ENCODE data around the gene TRAM2. TPM values are rescaled to one million over a fixed set of nuclear protein-coding genes. Genes with fewer than 3 reads are reported as not detected.

TRAM2 gene
- total RNA-seq, 6 donors from 2014 or later: 9.4 to 26.8 (median 14.3) TPM

DNA sequence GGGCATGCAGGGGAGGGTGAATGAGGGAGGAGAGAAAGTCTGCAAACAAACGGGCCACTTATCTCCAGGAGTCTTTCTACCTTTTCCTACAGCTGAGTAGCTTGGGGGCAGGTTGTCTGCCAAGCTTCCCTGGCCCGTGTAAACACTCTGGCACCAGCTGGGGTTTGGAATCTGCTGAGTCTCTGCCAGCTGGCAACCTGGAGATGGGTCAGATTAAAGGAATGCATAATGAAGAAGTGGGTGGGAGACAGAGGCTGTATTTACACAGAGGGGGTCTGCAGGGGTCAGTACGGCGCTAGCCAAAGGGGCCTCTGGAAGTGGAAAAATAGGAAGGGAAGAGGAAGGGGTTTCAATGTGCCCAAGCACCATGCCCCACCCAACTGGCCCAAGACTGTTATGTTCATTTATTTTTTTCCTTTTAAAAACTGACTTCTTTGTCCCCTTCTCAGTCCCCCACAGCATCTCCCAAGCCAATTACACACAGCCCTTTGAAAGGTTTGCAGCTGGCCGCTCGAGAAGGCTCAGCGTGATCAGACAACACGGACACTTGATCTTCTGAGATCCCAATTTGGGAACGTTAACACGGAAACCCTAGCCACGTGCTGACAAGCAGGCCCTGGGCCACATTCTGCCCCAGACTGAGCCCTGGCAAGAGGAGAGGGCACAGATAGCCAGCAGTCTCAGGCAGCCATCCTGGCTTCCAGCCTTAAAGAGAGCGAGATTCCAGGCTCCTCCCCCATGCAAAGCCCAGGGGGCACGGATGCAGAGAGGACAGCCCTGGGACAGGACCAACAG lies 25.2 kb downstream of the TRAM2 start:
- Histone ChIP-seq H3K27ac (peak overlapping the region; percentile 16 to 67 (median 57)), H3K27me3 (no peaks in the 10 kb centered on the region), H3K4me3 (no peak overlapping the region), H3K9me3 (no peaks in the 10 kb centered on the region), H3K4me1 (peaks cover 25 to 60% (median 47%) of the 10 kb centered on the region in 4 donors), H3K36me3 (no peaks in the 10 kb centered on the region)
- no peak for TF ChIP-seq POLR2A (IDR thresholded peaks at IDR 0.05)
- TF ChIP-seq, protein P1, sequence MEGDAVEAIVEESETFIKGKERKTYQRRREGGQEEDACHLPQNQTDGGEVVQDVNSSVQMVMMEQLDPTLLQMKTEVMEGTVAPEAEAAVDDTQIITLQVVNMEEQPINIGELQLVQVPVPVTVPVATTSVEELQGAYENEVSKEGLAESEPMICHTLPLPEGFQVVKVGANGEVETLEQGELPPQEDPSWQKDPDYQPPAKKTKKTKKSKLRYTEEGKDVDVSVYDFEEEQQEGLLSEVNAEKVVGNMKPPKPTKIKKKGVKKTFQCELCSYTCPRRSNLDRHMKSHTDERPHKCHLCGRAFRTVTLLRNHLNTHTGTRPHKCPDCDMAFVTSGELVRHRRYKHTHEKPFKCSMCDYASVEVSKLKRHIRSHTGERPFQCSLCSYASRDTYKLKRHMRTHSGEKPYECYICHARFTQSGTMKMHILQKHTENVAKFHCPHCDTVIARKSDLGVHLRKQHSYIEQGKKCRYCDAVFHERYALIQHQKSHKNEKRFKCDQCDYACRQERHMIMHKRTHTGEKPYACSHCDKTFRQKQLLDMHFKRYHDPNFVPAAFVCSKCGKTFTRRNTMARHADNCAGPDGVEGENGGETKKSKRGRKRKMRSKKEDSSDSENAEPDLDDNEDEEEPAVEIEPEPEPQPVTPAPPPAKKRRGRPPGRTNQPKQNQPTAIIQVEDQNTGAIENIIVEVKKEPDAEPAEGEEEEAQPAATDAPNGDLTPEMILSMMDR (IDR thresholded peaks at IDR 0.05): no peak
- TF ChIP-seq POLR2AphosphoS5 (IDR thresholded peaks at IDR 0.05): no peak
- no peak for TF ChIP-seq EP300 (IDR thresholded peaks at IDR 0.05)
- ATAC-seq (ENCODE audit: low FRiP score in 2 of 2) (peak; percentile 55 to 68), DNase-seq (peak in 1 of 2 donors; percentile 52)
- 34 to 37% methylated on average over 13 of the region's 13 CpGs for WGBS, 2 donors

DNA sequence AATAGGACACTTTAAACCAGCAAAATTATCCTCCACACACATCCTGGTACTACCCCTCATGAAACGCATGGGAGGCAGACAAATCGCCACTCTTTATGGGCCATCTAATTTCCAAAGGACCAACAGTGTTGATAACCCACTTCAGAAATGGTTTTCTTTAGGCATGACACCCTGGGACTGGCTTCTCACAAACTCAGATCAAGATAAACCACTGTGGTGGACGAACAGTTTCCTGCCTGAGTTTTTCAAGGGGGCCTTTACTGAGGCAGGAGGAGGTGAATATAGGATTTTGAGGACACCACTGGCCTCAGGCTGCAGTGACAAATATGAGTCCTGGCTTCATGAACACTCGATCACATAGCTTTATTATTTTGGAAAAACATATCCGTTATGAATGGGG lies 26.0 kb downstream of the TRAM2 start:
- ATAC-seq (ENCODE audit: low FRiP score in 2 of 2) (no peak), DNase-seq (no peak)
- H3K9me3 ChIP-seq: no peaks in the 10 kb centered on the region
- H3K4me1 ChIP-seq: peaks cover 28 to 60% (median 52%) of the 10 kb centered on the region in 4 donors
- H3K36me3 ChIP-seq: no peaks in the 10 kb centered on the region
- WGBS, 2 donors: 60 to 70% methylated on average over 5 of the region's 5 CpGs
- H3K4me3 ChIP-seq: no peak overlapping the region
- peak overlapping the region in 2 of 4 donors; percentile 53 to 61 for H3K27ac ChIP-seq
- no peaks in the 10 kb centered on the region for H3K27me3 ChIP-seq
- no peak for TF ChIP-seq POLR2AphosphoS5 (IDR thresholded peaks at IDR 0.05)
- no peak for TF ChIP-seq POLR2A (IDR thresholded peaks at IDR 0.05)
- TF ChIP-seq, protein P1 (IDR thresholded peaks at IDR 0.05): no peak
- no peak for TF ChIP-seq EP300 (IDR thresholded peaks at IDR 0.05)

DNA sequence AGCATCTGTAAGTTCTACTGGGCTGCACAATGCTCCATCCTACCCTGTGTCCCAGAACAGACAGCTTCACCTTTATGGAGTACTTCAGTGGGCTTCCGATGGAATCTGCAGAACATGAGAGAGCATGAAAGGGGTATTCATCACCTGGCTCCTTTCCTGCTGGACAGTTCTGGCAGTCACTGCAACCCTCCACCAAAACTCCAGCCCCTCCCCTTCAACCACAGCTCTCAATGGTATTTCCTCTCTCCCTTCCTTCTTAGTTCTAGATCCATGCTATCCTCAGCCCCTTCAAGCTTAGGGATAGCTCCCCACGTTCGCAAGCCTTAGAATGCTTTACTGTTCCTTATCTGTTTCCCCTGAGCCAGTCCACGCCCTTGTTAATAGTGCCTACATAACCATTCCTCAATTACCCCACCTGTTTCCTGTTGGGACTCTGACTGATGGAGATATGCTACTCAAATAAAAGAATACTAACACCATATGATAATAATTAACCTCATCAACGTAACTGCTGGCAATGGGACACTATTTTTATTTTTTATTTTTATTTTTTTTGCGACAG lies 26.8 kb downstream of the TRAM2 start:
- ATAC-seq (ENCODE audit: low FRiP score in 2 of 2): no peak

DNA sequence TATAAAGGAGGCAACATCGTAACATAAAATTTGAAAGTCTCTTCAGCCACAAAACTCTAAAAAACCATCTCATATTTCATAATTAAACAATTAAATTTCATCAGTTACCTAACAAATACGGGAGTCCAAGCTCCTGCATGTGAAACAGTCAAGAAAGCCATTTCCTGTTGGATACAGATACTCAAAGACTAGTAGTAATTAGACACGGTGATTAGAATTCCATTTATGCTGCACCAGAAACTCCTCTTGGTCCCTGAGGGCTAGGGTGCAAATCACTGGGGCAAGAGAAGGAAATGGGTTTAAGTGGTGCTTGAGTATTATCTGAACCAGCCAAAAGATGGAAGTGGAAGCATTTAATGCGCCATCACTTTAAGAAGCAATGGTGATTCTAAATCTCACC lies 27.4 kb downstream of the TRAM2 start:
- 66 to 87% methylated on average over 4 of the region's 4 CpGs for WGBS, 2 donors
- ATAC-seq (ENCODE audit: low FRiP score in 2 of 2) (no peak), DNase-seq (no peak)
- H3K4me1 ChIP-seq: peaks cover 40 to 73% (median 61%) of the 10 kb centered on the region in 4 donors
- no peaks in the 10 kb centered on the region for H3K36me3 ChIP-seq
- TF ChIP-seq, protein P1 (IDR thresholded peaks at IDR 0.05): no peak
- TF ChIP-seq EP300 (IDR thresholded peaks at IDR 0.05) (no peak), POLR2AphosphoS5 (IDR thresholded peaks at IDR 0.05) (no peak), POLR2A (IDR thresholded peaks at IDR 0.05) (no peak)
- no peaks in the 10 kb centered on the region for H3K9me3 ChIP-seq
- no peak overlapping the region for H3K27ac ChIP-seq
- H3K27me3 ChIP-seq: no peaks in the 10 kb centered on the region
- H3K4me3 ChIP-seq: no peak overlapping the region

More for the DNA sequence above, 26.8 kb downstream of the TRAM2 start:
- WGBS, 2 donors: 42 to 43% methylated on average over 6 of the region's 6 CpGs
- no peaks in the 10 kb centered on the region for H3K27me3 ChIP-seq
- H3K36me3 ChIP-seq: no peaks in the 10 kb centered on the region
- H3K27ac ChIP-seq: no peak overlapping the region
- H3K4me1 ChIP-seq: peaks cover 36 to 66% (median 58%) of the 10 kb centered on the region in 4 donors
- no peak overlapping the region for H3K4me3 ChIP-seq
- H3K9me3 ChIP-seq: no peaks in the 10 kb centered on the region
- TF ChIP-seq EP300 (IDR thresholded peaks at IDR 0.05): no peak
- TF ChIP-seq POLR2AphosphoS5 (IDR thresholded peaks at IDR 0.05): no peak
- TF ChIP-seq POLR2A (IDR thresholded peaks at IDR 0.05): no peak
- TF ChIP-seq, protein P1 (IDR thresholded peaks at IDR 0.05): no peak
- DNase-seq: no peak
